ENCODE data around the gene TMEM161A.
"Not testable (repeated sequence)": the region's sequence is repeated elsewhere in the genome, so short reads cannot be mapped to it uniquely, and the experiment has no call there.

TMEM161A gene

GRCh38 chr19:19120308-19121231, 17.7 kb downstream of the TMEM161A start:
- DNase-seq, result peak; percentile 67

- DNase-seq, result peak; percentile 35
Measured at GRCh38 chr19:19119325-19120237, 18.7 kb downstream of the TMEM161A start.

GRCh38 chr19:19115954-19116353, 22.3 kb downstream of the TMEM161A start:
- DNase-seq, result peak; percentile 45

GRCh38 chr19:19113040-19113626, 25.1 kb downstream of the TMEM161A start:
- DNase-seq, result no peak

- DNase-seq, result no peak
Measured at GRCh38 chr19:19111967-19112580, 26.2 kb downstream of the TMEM161A start.

- no peak for DNase-seq
Measured at GRCh38 chr19:19111136-19111835, 27.0 kb downstream of the TMEM161A start.

GRCh38 chr19:19110410-19111135, 27.7 kb downstream of the TMEM161A start:
- DNase-seq, result no peak

- DNase-seq, result no peak
Measured at GRCh38 chr19:19109601-19110000, 28.7 kb downstream of the TMEM161A start.

GRCh38 chr19:19107654-19108053, 30.6 kb downstream of the TMEM161A start:
- no peak for DNase-seq

- DNase-seq, result not testable (repeated sequence)
Measured at GRCh38 chr19:19106938-19107337, 31.3 kb downstream of the TMEM161A start.

- peak; percentile 60 for DNase-seq
Measured at GRCh38 chr19:19106056-19106551, 32.2 kb downstream of the TMEM161A start.

- peak; percentile 80 for DNase-seq
Measured at GRCh38 chr19:19105365-19106055, 32.8 kb downstream of the TMEM161A start.

GRCh38 chr19:19103167-19103566, 35.1 kb downstream of the TMEM161A start:
- DNase-seq, result no peak

- DNase-seq, result not testable (repeated sequence)
Measured at GRCh38 chr19:19102566-19102965, 35.7 kb downstream of the TMEM161A start.

- DNase-seq, result no peak
Measured at GRCh38 chr19:19101540-19101939, 36.7 kb downstream of the TMEM161A start.

- no peak for DNase-seq
Measured at GRCh38 chr19:19098703-19099632, 39.3 kb downstream of the TMEM161A start.

- DNase-seq, result no peak
Measured at GRCh38 chr19:19098084-19098702, 40.1 kb downstream of the TMEM161A start.

Data from right forelimb (tissue), 1 donor.